KMS-11 (cell line): Measurements from ENCODE around the gene OR10A3.

Experiments
- H2AFZ ChIP-seq: fragments of 200-600 bp; sonication (generic); 2 replicates; pipeline ENCODE4 v1.6.1; 2016; ENCODE audit warnings: antibody characterized with exemption, mixed run types, low read depth
- H3K27ac ChIP-seq: fragments of 200-600 bp; sonication (generic); 2 replicates; pipeline ENCODE4 v1.6.1; 2016; ENCODE audit warnings: mild to moderate bottlenecking, mixed run types
- H3K27me3 ChIP-seq: fragments of 200-600 bp; sonication (generic); 2 replicates; pipeline ENCODE4 v1.6.1; 2017; ENCODE audit warnings: mild to moderate bottlenecking, low read depth, mixed run types, moderate library complexity; ENCODE audit not compliant: insufficient read depth
- H3K36me3 ChIP-seq: fragments of 200-600 bp; sonication (generic); 2 replicates; pipeline ENCODE4 v1.6.1; 2017; ENCODE audit warnings: mild to moderate bottlenecking, mixed run types; ENCODE audit not compliant: insufficient read depth
- H3K4me1 ChIP-seq: fragments of 200-600 bp; sonication (generic); 2 replicates; pipeline ENCODE4 v1.6.1; 2016; ENCODE audit warnings: mild to moderate bottlenecking, low read depth, mixed run types; ENCODE audit not compliant: poor library complexity, severe bottlenecking
- H3K4me2 ChIP-seq: fragments of 200-600 bp; sonication (generic); 2 replicates; pipeline ENCODE4 v1.7.0; 2016; ENCODE audit warnings: mild to moderate bottlenecking, mixed run types
- H3K4me3 ChIP-seq: fragments of 200-600 bp; sonication (generic); IDR thresholded peaks from 2 replicates; pipeline ENCODE4 v1.6.1; 2017; ENCODE audit warnings: low read depth, low read length, mixed read lengths; ENCODE audit not compliant: insufficient read depth
- H3K79me2 ChIP-seq: fragments of 200-600 bp; sonication (generic); 2 replicates; pipeline ENCODE4 v1.6.1; 2016; ENCODE audit warnings: low read depth, mixed run types; ENCODE audit not compliant: insufficient read depth
- H3K9ac ChIP-seq: fragments of 200-600 bp; sonication (generic); 2 replicates; pipeline ENCODE4 v1.6.1; 2016; ENCODE audit warnings: mild to moderate bottlenecking, mixed run types
- H4K20me1 ChIP-seq: fragments of 200-600 bp; sonication (generic); 2 replicates; pipeline ENCODE4 v1.6.1; 2016; ENCODE audit warnings: mild to moderate bottlenecking, mixed run types; ENCODE audit not compliant: insufficient read depth
- TF ChIP-seq, protein P1 (sequence below): fragments of 200-600 bp; sonication (generic); conservative IDR thresholded peaks from 2 replicates; pipeline ENCODE4 v1.6.1; 2017; ENCODE audit warnings: low read depth, mild to moderate bottlenecking, antibody characterized with exemption, low read length, moderate library complexity, mixed read lengths

Gene OR10A3

DNA sequence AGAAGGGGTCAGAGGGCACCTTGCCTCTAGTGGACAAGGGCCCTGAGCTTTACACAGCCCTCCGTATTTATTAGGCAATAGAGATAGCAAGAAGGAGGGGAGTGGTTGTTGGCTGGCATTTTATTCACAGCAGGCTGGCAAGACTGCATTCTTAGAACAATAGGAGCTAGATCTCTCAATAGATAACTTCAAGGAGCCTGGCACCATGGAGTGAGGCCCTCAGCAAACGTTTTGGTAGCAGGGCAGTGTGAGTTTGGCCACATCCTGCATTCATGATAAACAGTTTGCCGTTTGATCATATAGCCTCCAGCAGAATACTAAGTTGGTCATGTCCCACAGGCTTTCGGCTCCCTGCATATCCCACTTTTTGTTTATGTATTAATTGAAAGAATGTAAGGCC is 42.1 kb downstream of the OR10A3 start:
- Histone ChIP-seq H3K27me3 (no peaks in the 10 kb centered on the region), H3K36me3 (no peaks in the 10 kb centered on the region), H3K4me1 (no peaks in the 10 kb centered on the region), H3K79me2 (no peaks in the 10 kb centered on the region), H3K4me3 (no peak overlapping the region), H3K27ac (no peak overlapping the region), H4K20me1 (no peaks in the 10 kb centered on the region), H2AFZ (no peak overlapping the region), H3K9ac (no peak overlapping the region), H3K4me2 (no peak overlapping the region)
- TF ChIP-seq, protein P1, sequence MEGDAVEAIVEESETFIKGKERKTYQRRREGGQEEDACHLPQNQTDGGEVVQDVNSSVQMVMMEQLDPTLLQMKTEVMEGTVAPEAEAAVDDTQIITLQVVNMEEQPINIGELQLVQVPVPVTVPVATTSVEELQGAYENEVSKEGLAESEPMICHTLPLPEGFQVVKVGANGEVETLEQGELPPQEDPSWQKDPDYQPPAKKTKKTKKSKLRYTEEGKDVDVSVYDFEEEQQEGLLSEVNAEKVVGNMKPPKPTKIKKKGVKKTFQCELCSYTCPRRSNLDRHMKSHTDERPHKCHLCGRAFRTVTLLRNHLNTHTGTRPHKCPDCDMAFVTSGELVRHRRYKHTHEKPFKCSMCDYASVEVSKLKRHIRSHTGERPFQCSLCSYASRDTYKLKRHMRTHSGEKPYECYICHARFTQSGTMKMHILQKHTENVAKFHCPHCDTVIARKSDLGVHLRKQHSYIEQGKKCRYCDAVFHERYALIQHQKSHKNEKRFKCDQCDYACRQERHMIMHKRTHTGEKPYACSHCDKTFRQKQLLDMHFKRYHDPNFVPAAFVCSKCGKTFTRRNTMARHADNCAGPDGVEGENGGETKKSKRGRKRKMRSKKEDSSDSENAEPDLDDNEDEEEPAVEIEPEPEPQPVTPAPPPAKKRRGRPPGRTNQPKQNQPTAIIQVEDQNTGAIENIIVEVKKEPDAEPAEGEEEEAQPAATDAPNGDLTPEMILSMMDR, result no peak

DNA sequence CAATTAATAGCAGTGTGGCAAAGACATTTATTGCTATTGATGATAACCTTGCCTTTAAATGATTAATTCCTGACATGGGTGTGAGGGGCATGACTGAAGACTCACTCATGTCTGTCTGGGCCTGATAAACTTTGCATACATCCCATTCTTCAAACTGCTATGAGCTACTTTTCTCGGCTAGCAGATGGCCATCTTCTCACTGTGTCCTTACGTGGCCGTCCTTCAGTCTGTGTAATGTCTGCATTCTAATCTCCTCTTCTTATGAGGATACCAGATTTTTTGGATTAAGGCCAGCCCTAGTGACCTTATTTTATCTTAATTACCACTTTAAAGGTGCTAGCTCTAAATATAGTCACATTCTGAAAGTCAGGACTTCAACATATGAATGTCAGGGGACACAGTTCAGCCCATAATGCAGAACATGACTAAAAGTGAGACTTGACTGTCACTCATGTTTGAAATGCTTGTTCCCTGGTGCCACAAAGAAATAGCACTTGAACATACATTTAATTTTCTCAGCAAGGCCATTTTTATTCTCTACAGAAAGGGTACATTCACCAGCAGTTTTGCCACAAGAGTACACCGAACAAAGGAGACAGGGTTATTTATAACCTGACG is 42.7 kb downstream of the OR10A3 start:
- no peaks in the 10 kb centered on the region for H4K20me1 ChIP-seq
- TF ChIP-seq, protein P1, result no peak
- H3K36me3 ChIP-seq, result no peaks in the 10 kb centered on the region
- H3K9ac ChIP-seq, result no peak overlapping the region
- no peak overlapping the region for H3K4me3 ChIP-seq
- no peaks in the 10 kb centered on the region for H3K4me1 ChIP-seq
- no peaks in the 10 kb centered on the region for H3K79me2 ChIP-seq
- H3K27ac ChIP-seq, result no peak overlapping the region
- no peak overlapping the region for H3K4me2 ChIP-seq
- H2AFZ ChIP-seq, result no peak overlapping the region
- H3K27me3 ChIP-seq, result no peaks in the 10 kb centered on the region

DNA sequence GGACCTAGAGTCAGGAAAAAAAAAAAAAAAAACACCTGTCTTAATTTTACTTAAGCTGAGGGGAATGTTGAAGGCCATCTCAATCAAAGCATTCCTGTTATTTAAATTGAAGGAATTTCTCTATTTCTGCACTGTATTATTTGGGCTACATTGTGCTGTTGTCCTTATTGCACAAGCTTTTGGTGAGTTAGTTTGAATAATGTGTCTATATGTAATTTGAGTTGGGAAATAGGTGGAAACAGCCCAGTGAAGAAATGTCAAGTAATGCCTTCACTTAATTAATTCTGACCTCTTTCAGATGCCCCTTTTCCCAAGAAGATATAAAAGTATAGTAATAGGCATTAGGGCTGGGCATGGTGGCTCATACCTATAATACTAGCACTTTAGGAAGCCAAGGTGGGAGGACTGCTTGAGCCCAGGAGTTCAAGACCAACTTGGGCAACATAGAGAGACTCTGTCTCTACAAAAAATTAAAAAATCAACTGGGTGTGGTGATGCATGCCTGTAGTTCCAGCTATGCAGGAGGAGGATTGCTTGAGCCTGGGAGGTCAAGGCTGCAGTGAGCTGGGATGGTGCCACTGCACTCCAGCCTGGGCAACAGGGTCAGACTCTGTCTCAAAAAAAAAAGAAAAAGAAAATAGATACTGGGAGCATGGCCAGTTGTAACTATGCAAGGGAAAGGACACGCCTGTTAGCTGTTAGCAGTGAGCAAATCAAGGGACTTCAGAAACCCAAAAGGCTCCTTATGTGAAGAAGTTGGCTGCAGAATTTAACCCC is 45.3 kb downstream of the OR10A3 start:
- Histone ChIP-seq H3K79me2 (no peaks in the 10 kb centered on the region), H3K27me3 (no peaks in the 10 kb centered on the region), H3K36me3 (no peaks in the 10 kb centered on the region), H2AFZ (no peak overlapping the region), H3K4me3 (no peak overlapping the region), H3K27ac (no peak overlapping the region), H3K4me2 (no peak overlapping the region), H3K9ac (no peak overlapping the region), H4K20me1 (no peaks in the 10 kb centered on the region), H3K4me1 (no peaks in the 10 kb centered on the region)
- TF ChIP-seq, protein P1, result no peak

DNA sequence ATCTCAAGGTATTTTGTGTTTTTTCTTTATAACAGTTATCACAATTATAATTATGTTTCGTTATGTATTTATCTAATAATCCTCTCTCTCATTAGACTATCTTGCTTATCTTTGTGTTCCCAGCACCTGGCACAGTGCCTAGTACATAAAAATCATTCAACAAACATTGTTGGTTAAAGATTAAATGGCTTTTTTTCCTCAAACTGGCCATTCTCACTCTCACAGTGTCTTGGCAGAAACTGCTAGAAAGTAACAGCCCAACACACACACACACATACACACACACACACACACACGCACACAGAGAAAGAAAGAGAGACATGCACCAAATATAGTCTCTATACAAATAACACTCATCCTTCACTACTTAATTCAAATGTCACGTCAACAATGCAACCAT is 47.3 kb downstream of the OR10A3 start:
- Histone ChIP-seq H4K20me1 (no peaks in the 10 kb centered on the region), H3K27ac (no peak overlapping the region), H2AFZ (no peak overlapping the region), H3K4me3 (no peak overlapping the region), H3K4me1 (no peaks in the 10 kb centered on the region), H3K4me2 (no peak overlapping the region), H3K36me3 (no peaks in the 10 kb centered on the region), H3K79me2 (no peaks in the 10 kb centered on the region), H3K27me3 (no peaks in the 10 kb centered on the region), H3K9ac (no peak overlapping the region)
- TF ChIP-seq, protein P1, result no peak
